HG02642 (cell line): ENCODE results near the gene GLT1D1.

Experiments used
- ATAC-seq: cut with Tn5 transposase; IDR thresholded peaks from one replicate; pipeline ENCODE4 v1.9.1; 2021; ENCODE audit warnings: mild to moderate bottlenecking; ENCODE audit not compliant: unreplicated experiment, poor library complexity

The GLT1D1 gene

GRCh38 chr12:128951448-128951847, 98.2 kb downstream of the GLT1D1 start:
- ATAC-seq, result no peak

- no peak for ATAC-seq
These were observed 103.5 kb downstream of the GLT1D1 start for GRCh38 chr12:128956755-128957154.

GRCh38 chr12:128959901-128960300, 106.6 kb downstream of the GLT1D1 start:
- ATAC-seq, result no peak

GRCh38 chr12:128961308-128961902, 108.1 kb downstream of the GLT1D1 start:
- ATAC-seq, result no peak

GRCh38 chr12:128961957-128962356, 108.7 kb downstream of the GLT1D1 start:
- no peak for ATAC-seq

- no peak for ATAC-seq
These were observed 113.0 kb downstream of the GLT1D1 start for GRCh38 chr12:128966203-128966810.

GRCh38 chr12:128968668-128969067, 115.4 kb downstream of the GLT1D1 start:
- ATAC-seq, result no peak

- peak; percentile 89 for ATAC-seq
These were observed 116.3 kb downstream of the GLT1D1 start for GRCh38 chr12:128969480-128970055.

- no peak for ATAC-seq
These were observed 116.8 kb downstream of the GLT1D1 start for GRCh38 chr12:128970110-128970509.

- ATAC-seq, result no peak
These were observed 117.7 kb downstream of the GLT1D1 start for GRCh38 chr12:128970941-128971340.

GRCh38 chr12:128971802-128972201, 118.5 kb downstream of the GLT1D1 start:
- ATAC-seq, result no peak

- ATAC-seq, result no peak
These were observed 120.8 kb downstream of the GLT1D1 start for GRCh38 chr12:128973883-128974681.

GRCh38 chr12:128974881-128975280, 121.6 kb downstream of the GLT1D1 start:
- no peak for ATAC-seq

GRCh38 chr12:128976120-128976738, 123.0 kb downstream of the GLT1D1 start:
- no peak for ATAC-seq

- no peak for ATAC-seq
These were observed 124.2 kb downstream of the GLT1D1 start for GRCh38 chr12:128977441-128977840.

- ATAC-seq, result no peak
These were observed 124.8 kb downstream of the GLT1D1 start for GRCh38 chr12:128978067-128978466.

- ATAC-seq, result no peak
These were observed 127.3 kb downstream of the GLT1D1 start for GRCh38 chr12:128980623-128981022.

GRCh38 chr12:128981971-128982533, 128.8 kb downstream of the GLT1D1 start:
- ATAC-seq, result no peak

- no peak for ATAC-seq
These were observed 129.7 kb downstream of the GLT1D1 start for GRCh38 chr12:128982933-128983332.

- ATAC-seq, result no peak
These were observed 130.1 kb downstream of the GLT1D1 start for GRCh38 chr12:128983371-128983770.
